ENCODE data around the gene XRCC3.
"Not testable (repeated sequence)": the region's sequence is repeated elsewhere in the genome, so short reads cannot be mapped to it uniquely, and the experiment has no call there.

XRCC3 gene

GRCh38 chr14:103695296-103696069 is 19.8 kb downstream of the XRCC3 start:
- DNase-seq: no peak

- peak in 1 of 51 donors; percentile 49 for DNase-seq
These were observed 20.7 kb downstream of the XRCC3 start for GRCh38 chr14:103694572-103695026.

- DNase-seq: no peak
These were observed 21.7 kb downstream of the XRCC3 start for GRCh38 chr14:103693515-103693914.

GRCh38 chr14:103692871-103693270 is 22.4 kb downstream of the XRCC3 start:
- DNase-seq: no peak

GRCh38 chr14:103692159-103692558 is 23.1 kb downstream of the XRCC3 start:
- no peak for DNase-seq

GRCh38 chr14:103691655-103692054 is 23.6 kb downstream of the XRCC3 start:
- DNase-seq: not testable (repeated sequence)

GRCh38 chr14:103690332-103690731 is 24.9 kb downstream of the XRCC3 start:
- DNase-seq: no peak

GRCh38 chr14:103688906-103689902 is 26.0 kb downstream of the XRCC3 start:
- DNase-seq: peak in 28 of 51 donors; percentile 11 to 72 (median 48)

GRCh38 chr14:103688441-103688840 is 26.8 kb downstream of the XRCC3 start:
- DNase-seq: no peak

- no peak for DNase-seq
These were observed 27.5 kb downstream of the XRCC3 start for GRCh38 chr14:103687712-103688111.

- peak in 1 of 51 donors; percentile 17 for DNase-seq
These were observed 28.3 kb downstream of the XRCC3 start for GRCh38 chr14:103686831-103687485.

GRCh38 chr14:103685276-103686211 is 29.7 kb downstream of the XRCC3 start:
- DNase-seq: no peak

GRCh38 chr14:103684871-103685270 is 30.4 kb downstream of the XRCC3 start:
- no peak for DNase-seq

- DNase-seq: no peak
These were observed 30.8 kb downstream of the XRCC3 start for GRCh38 chr14:103684471-103684870.

- no peak for DNase-seq
These were observed 32.1 kb downstream of the XRCC3 start for GRCh38 chr14:103683139-103683538.

GRCh38 chr14:103680491-103681231 is 34.6 kb downstream of the XRCC3 start:
- DNase-seq: no peak

- DNase-seq: peak in 2 of 51 donors; percentile 16 to 40
These were observed 35.9 kb downstream of the XRCC3 start for GRCh38 chr14:103679351-103679750.

GRCh38 chr14:103676881-103677675 is 38.2 kb downstream of the XRCC3 start:
- no peak for DNase-seq

- DNase-seq: no peak
These were observed 39.3 kb downstream of the XRCC3 start for GRCh38 chr14:103675957-103676356.

Measured in hypothalamus (tissue), 51 donors.